Right ventricle myocardium superior (tissue), 1 donor: ENCODE measurements around the gene CHN2. TPM values are rescaled to one million over a fixed set of nuclear protein-coding genes. Genes with fewer than 3 reads are reported as not detected.
"Not testable (repeated sequence)": the region's sequence is repeated elsewhere in the genome, so short reads cannot be mapped to it uniquely, and the experiment has no call there.

Source experiments
- ATAC-seq: fragments of 200-7000 bp; cut with Tn5 transposase; one replicate; pipeline ENCODE4 v1.9.1; 2020; ENCODE audit warnings: mild to moderate bottlenecking; ENCODE audit not compliant: poor library complexity
- DNase-seq: peaks from one replicate; pipeline ENCODE4 v3.0.0-alpha.2; 2020
- intact Hi-C: fragments of 100-400 bp; cut with DNase I; formaldehyde crosslinking; loops from one replicate; pipeline ENCODE4 v1.11.2; 2022
- total RNA-seq: library from RNA; stranded (reverse); fragmentation: NEBNext Ultra II Directional; extraction: Animal tissue kit (Norgen Biotek cat#: 25700); gene quantifications from one replicate; pipeline ENCODE4 v1.2.1, GENCODE V29; 2021
- donor health status: DM: no; HTN: yes; CAD: no; lungs with severe emphysema.

The CHN2 gene
- total RNA-seq, 1 donor from 2014 or later: 17.7 TPM

DNA sequence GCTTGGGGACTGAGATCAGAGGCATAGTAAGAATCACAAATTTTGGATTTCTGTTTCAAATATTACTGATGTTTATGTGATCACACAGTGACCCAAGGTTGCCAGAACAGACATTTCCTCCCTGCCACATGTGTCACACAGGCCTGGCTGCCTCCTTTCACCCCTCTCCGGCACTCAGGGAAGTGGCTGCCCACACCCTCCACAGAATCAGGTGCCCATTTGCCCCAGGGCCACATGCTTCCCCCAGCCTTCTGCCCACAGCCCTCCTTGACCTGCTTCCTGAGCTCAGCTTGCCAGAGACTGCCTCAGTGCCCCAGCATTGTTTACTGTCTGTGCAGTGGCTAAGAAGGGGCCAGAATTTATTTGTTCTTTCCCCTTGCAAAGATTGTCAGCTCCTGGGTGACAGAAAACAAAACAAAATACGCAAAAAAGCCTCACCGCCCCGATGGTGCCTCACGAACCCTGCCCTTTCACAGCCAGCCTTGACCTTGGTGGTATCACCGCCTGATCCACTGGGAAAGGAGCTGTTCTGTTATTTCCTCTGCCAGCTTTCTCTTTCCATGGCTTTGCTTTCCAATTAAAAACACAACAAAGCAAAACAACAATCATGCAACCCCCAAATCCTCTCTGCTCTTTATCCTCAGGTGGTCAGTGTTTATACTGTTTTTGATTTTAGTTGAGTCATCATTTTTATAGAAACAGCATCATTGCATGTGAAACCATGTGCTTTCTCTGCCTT lies 52.8 kb downstream of the CHN2 start:
- no peak for DNase-seq
- intact Hi-C loops: no loop called here
- no peak for ATAC-seq

DNA sequence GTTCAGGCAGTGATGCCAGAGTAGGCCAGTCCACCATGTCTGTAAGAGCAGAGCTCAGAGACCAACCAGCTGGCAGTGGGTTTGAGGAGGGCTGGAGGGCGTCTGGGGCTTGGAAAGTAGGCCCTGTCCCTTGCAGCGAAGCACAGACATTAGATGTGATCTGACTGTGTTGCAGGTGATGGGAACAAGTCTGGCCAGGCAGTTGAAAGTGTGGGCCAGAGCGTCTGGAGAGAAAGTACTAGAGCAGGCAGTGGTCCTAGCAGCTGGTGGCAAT lies 53.3 kb downstream of the CHN2 start:
- DNase-seq (no peak), ATAC-seq (no peak)
- intact Hi-C loops: no loop called here

DNA sequence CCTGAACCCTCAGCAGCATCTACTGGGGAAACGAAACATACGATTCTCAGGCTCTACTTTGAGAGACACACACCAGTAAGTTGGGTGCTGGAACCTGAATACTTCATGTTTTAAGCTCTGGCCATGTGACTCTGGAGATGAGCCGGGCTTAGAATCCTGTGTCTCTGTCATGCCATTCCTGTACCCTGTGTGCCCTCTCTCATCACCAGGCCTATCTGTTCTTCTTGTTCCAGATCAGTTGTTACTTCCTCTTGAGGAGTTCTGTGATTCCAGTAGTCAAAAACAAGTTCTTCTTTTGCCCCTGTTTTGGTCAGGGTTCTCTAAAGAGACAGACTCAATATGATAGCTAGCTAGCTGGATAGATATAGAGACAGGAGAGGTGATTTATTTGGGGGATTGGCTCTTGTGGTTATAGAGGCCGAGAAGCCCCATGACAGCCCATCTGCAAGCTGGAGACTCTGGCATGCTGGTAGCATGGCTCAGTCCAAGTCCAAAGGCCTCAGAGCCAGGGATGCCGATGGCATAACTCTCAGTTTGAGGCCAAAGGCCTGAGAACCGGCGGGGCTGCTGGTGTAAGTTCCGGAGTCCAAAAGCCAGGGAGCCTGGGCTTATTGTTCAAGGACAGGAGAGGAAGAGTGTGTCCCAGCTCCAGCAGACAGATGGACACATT lies 54.3 kb downstream of the CHN2 start:
- peak; percentile 55 for ATAC-seq
- no peak for DNase-seq
- intact Hi-C loops: no loop called here

DNA sequence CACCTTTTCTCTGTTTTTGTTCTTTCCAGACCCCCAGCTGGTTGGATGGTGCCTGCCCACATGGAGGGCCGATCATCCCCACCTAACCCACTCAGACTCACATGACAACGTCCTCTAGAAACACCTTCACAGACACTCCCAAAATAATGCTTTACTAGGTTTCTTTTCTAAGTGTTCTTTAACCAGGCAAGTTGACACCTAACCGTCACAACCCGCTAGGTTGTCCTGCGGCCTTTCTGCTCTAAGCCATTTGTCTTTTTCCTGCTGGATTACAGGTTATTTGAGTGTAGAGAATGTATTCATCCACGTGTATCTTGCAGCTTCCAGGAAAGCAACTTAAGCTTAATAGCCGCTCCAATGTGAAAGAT lies 54.8 kb downstream of the CHN2 start:
- intact Hi-C loops: no loop called here
- DNase-seq (no peak), ATAC-seq (no peak)

DNA sequence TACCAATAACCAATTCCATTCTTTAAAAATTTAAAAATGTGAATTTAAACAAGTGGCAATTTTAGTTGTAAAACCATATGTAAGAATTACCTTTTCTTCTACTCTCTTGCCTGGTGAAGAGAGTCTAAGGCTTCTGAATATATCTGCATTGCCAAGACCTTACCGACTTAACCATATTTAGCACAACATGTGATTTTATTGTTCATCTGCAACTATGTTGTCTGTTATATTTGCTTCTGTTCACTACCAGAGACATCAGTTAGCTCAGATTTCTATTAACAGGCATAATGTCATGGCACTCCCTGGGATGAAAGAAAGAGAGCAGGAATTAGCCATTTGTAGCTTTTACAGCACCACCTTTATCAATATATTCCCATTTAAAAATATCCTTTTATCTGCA lies 55.3 kb downstream of the CHN2 start:
- DNase-seq (no peak), ATAC-seq (no peak)
- intact Hi-C loops: no loop called here

DNA sequence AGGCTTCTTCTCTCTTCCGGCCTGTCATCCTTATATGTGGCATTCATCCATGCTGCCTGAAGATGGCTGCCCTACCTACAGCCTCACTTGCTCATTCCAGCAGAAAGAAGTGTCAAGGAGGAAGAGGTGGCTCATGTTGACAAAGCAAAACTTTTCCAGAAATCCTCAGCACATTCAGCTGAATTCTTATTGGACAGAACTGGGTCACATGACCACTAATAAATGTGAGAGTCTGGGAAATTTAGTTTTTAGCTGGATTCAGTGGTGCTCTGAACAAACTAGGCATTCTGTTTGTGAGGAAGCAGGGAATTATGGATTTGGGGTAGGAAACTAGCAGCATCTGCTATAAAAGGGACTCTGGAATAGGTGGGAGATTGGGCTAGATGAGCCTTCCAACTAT lies 58.6 kb downstream of the CHN2 start:
- intact Hi-C loops: no loop called here
- ATAC-seq: no peak
- DNase-seq: no peak

DNA sequence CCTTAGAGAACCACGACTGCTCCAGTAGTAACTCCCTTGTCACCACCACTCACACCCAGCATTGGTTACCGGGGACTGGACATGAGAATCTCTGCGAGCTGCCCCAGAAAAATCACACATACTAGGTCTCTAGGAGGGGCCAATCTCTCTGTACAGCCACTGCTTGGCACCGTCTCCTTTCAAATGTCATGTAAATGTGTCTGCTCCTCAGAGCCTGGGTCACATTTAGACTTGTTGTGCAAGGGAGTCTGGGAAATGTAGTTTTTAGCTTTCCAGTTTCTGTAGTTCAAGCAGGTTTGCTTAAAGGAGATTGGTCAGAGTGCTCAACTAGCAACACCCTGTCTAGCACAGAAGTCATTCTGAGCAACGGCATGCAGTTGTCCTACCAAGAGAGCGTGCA lies 60.0 kb downstream of the CHN2 start:
- intact Hi-C loops: no loop called here
- DNase-seq: no peak
- peak; percentile 52 for ATAC-seq

DNA sequence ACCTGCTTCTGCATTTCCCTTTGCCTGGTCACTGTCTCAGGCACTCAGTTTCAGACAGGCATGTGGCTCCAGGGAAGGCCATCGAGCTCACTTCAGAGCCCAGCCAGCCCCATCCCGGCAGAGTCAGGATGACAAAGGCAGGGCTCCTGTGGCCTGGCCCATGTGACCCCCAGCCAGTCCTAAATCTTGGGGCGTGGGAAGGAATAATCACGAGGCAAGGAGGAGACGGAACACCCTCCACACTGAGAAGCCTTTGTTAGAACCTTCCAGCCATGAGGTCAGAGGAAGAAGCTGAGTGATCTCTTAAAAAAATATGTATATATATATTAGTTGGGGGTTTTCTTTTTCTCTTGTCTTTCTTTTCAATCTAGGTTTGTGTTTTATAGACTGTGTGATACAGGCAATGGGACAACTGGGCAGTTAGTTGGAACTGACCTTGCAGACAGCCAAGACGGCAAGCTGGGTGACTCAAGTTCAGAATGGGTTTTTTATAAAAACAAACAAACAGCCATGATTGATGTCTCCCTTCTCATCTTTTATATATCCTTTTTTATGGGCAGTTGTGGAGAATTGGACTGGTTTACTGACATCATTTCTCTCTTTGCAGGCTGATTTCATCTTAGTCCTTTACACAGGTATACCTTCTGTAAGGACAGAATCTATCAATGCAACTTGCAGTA lies 60.8 kb downstream of the CHN2 start:
- intact Hi-C loops: no loop called here
- ATAC-seq (peak; percentile 22), DNase-seq (no peak)

DNA sequence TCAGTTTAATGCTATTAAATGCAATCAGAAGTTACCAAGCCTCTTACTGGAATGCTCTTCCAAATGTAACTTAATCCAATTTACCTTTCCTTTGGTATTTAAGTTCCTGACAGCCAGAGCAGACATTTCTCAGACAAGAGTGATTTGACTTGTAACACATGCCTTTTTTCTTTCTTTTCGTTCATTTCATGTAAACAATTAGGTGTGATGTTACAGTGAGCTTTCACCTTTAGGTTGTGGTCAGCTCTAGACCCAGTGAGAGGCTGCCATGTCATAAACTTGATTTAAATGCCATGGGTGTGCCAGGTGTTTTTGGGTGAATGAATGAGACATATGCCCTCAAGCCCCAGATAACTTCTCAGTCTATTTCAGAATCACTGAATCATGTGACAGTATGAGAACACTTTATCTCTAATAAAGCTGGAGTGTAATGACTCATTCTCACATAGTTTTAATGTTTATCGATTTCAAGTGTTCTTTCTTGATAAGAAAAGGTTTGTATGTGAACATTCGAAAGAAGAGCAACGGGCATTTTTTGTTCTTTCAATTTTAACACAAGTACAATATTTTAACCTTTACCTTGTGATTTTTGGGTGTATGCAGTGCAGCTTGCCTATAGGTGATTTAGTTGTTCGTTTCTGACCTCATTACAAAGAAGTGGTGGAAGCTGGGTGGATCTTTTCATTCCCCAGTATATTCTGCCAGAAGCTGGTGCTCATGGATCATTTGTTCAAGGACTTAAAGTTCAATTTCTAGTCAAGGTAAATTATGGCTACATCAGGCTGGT lies 61.5 kb downstream of the CHN2 start:
- intact Hi-C loops: no loop called here
- DNase-seq: no peak
- peak; percentile 52 for ATAC-seq

DNA sequence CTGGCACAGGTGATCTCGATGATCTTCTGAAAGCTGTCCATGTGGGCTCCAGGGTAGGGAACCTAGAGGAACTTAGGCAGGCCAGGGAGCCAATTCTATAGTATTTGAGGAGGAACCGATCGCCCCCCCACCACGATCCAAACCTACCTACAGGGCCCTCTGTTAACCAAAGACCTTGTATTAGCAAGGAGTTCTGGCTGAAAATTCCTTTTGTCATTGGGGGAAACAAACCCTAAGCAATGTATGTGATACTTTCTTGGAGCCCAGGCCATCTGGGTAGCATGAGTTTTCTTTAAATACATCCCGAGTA lies 62.1 kb downstream of the CHN2 start:
- intact Hi-C loops: no loop called here
- DNase-seq (no peak), ATAC-seq (no peak)

DNA sequence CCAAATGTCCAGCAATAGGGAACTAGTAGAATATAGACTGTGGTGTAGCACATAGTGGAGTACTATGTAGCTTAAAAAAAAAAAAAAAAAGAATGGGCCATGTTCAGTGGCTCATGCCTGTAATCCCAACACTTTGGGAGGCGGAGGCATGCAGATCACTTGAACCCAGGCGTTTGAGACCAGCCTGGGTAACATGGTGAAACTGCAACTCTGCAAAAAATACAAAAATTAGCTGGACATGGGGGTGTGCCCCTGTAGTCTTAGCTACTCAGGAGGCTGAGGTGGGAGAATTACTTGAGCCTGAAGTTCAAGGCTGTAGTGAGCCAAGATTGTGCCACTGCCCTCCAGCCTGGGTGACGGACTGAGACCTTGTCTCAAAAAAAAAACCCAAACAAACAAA lies 64.4 kb downstream of the CHN2 start:
- DNase-seq (no peak), ATAC-seq (no peak)
- intact Hi-C loops: no loop called here

DNA sequence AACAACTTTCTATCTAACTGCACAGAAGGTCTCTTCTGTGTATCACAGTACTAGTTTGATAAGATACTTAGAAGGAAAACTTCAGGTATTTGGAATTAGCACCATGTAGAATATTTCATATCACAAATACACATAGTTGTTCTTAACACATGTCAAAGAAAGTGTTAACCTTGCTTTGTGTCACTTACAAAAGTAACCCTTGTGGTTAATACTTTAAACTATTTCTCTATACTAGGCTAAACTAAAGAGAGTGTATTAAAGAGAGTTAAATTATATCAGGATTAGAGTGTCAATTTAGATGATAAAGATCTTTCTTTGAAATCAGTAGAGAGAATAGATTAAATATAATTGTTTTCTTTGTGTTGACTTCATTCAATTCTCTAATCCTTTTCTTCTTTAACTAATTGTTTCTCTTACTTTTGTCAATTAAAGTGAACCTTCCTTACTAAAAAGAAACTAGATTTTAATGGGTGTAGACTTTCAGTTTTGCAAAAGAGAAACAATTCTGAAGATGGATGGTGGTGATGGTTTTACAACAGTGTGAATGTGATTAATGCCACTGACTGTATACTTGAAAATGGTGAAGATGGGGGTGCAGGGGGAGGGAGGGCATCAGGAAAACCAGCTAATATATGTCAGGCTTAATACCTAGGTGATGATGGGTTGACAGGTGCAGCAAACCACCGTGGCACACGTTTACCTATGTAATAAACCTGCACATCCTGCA lies 67.8 kb downstream of the CHN2 start:
- ATAC-seq: no peak
- intact Hi-C loops: no loop called here
- DNase-seq: no peak

DNA sequence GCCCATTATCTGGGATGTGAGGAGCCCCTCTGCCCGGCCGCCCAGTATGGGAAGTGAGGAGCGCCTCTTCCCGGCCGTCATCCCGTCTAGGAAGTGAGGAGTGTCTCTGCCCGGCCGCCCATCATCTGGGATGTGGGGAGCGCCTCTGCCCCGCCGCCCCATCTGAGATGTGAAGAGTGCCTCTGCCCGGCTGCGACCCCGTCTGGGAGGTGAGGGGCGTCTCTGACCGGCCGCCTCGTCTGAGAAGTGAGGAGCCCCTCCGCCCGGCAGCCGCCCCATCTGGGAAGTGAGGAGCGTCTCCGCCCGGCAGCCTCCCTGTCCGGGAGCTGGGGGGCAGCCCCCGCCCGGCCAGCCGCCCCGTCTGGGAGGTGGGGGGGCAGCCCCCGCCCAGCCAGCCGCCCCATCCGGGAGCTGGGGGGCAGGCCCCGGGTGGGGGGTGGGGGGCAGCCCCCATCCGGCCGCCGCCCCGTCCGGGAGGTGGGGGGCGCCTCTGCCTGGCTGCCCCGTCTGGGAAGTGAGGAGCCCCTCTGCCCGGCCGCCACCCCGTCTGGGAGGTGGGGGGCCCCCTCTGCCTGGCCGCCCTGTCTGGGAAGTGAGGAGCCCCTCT lies 69.1 kb downstream of the CHN2 start:
- ATAC-seq, intact Hi-C loops, DNase-seq: not testable (repeated sequence)

DNA sequence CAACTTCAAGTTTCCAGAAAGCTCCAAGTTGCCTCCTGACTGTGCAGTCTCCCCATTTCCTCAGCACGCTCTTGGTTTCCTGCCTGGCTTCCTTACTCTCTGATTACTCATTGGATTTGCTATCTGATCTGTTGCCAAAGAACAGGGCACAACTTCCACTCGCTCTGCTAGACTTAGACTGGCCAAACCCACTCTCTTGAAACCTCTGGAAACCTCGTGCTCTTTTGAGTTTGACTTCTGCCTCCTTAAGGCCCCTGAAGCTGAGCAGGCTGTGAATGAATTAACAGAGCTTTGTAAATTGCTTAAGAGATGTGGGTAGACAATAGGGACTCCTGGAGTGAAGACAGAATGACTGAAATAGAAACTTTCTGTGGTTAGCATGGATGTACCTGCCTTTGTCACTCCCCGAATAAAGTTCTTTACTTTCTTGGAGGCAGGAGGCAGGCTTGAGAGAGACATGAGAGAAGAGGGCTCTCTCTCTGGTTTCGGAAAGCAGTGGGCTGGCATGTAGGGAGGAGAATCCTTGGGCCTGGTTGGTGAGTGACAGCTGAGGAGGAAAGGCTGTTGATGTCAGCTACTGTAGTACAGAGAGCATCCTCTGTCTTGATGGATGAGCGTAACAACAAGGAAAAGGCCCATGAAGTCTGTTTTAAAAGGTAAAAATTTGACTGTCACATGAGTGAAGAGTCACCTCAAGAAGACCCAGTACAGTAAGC lies 70.8 kb downstream of the CHN2 start:
- intact Hi-C loops: no loop called here
- DNase-seq: no peak
- ATAC-seq: no peak

DNA sequence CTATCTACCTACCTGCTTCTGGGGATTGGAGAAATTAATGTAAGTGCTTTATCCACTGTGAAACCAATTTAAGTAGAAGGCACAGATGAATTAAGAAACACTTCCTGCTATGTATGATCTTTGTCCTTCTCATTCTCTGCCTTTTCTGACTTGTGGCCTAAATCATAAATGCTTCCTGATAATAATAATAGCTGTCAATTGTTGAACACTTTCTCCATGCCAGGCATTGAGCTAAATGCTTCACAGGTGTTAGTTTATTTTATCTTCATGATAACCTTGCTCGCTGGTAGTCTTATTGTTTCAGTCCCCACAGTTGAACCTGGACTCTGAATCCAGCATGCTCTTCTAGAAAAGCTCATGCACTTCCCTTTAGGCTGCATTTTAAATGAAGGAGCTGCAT lies 75.4 kb downstream of the CHN2 start:
- ATAC-seq (no peak), DNase-seq (no peak)
- intact Hi-C loops: no loop called here

DNA sequence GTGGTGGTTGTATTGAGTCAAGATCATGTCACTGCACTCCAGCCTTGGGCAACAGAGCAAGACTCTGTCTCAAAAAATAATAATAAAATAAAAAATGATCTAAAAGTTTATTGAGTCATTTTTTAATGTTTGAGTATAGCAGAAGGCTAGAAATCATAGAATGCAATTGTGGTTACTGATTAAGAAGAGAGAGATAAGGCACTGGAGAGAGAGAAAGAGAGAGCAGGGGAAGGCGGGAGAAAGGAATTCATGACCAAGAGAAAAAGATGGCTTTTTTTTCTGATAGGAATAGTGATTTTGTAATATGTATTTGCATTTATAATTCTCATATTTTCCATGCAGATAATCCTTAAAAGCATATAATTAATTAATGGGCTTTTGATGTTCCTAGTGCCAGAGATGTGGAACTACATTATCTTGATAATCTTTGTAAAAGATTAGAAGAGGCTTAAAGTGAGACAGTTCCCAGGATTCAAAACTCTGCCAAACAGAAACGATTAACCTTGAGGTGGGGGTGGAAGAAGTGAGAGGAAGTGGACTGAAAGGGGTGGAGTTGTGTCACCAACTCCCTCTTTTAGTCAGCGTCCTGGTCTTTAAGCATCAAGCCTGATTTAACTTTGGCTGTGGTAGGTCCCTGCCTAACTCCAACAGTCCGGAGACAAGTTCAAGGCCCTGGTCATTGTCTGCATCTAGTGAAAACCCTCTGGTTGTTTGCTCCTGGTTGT lies 76.2 kb downstream of the CHN2 start:
- DNase-seq (no peak), ATAC-seq (no peak)
- intact Hi-C loops: no loop called here

DNA sequence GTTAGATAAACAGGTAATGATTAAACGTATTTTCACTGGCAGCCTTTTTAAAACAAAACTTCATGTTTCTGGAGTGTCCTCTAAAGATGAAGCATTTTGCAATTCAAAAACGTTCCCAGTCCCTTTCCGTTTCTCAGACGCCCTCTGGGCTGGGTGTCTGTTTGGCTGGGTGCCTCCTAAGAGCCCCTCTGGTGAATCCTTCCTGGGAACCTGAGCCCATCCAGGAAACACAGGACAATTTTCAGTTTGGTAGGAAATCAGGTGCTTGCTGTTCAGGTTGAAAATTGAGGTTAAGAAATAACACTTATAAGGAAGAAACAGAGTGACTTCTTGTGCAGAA lies 76.7 kb downstream of the CHN2 start:
- intact Hi-C loops: no loop called here
- ATAC-seq (no peak), DNase-seq (no peak)

DNA sequence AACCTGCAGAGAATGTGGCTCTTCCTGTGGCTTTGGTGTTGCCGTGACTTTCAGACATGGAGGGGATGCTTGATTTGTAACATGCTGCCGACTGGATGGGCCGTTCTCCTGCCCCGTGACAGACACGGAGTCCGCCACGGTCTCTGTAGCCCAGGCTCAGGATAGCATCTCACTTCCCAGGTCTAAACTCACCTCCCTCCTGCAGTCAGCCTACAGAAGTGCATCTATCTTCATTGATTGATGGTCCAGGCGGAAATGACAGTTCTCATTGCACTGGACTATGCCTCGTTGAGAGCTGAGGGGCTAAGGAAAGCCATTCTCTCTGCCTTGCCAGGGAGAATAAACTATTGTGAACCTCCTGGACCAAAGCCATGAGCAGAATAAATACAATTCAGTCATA lies 77.5 kb downstream of the CHN2 start:
- intact Hi-C loops: no loop called here
- no peak for ATAC-seq
- DNase-seq: no peak
